HepG2 (cell line): Measurements from ENCODE around the gene NEIL1. TPM values are rescaled to one million over a fixed set of nuclear protein-coding genes. Genes with fewer than 3 reads are reported as not detected.

Source experiments
- ATAC-seq: fragments of 200-7000 bp; cut with Tn5 transposase; 3 replicates; pipeline ENCODE4 v1.9.1; 2020; ENCODE audit warnings: mild to moderate bottlenecking, moderate library complexity
- BruUV-seq: library from RNA; stranded (reverse); fragments of 400-500 nt; replicated peaks from 2 replicates; lab custom pipeline; 2021; lab: Mats Ljungman, UMichigan
- CTCF ChIA-PET: fragments of 300-600 bp; formaldehyde crosslinking; extraction: SDS; loops from one replicate; lab custom pipeline; 2021; ENCODE audit warnings: low total read pairs, inconsistent platforms, low intra/inter-chr PET ratio; lab: Yijun Ruan, JAX
- POLR2A ChIA-PET: fragments of 350-600 bp; sonication (Branson Sonifier 250); formaldehyde crosslinking; loops from one replicate; lab custom pipeline; 2020; ENCODE audit warnings: antibody characterized with exemption, inconsistent platforms; lab: Yijun Ruan, JAX
- DNase-seq: peaks from one replicate; pipeline ENCODE4 v3.0.0-alpha.2; 2015; ENCODE audit warnings: low spot score
- FAIRE-seq: peaks from 3 replicates; lab custom pipeline; 2011; peaks lifted over from hg19 to GRCh38; lab: Jason Lieb, UNC
- H2AFZ ChIP-seq: one replicate; pipeline ENCODE4 v1.6.1; 2011; ENCODE audit warnings: low read length, inconsistent platforms
- H3K27ac ChIP-seq: fragments of 300-600 bp; 3 replicates; pipeline ENCODE4 v1.8.0; 2011; ENCODE audit warnings: mixed run types, mild to moderate bottlenecking, mixed read lengths, low read length, inconsistent platforms; ENCODE audit not compliant: insufficient read depth; ENCODE audit errors: extremely low read length
- H3K27me3 ChIP-seq, 2 experiments: fragments of 200-600 bp in 1 of 2; 2 replicates in 1 of 2; 3 replicates in 1 of 2; pipeline versions ENCODE4 v1.6.0 to v1.8.0; 2011; ENCODE audit warnings: low read length in 2 of 2, mild to moderate bottlenecking in 2 of 2, moderate library complexity in 2 of 2, inconsistent platforms in 1 of 2; ENCODE audit not compliant: insufficient read depth in 2 of 2, control insufficient read depth in 1 of 2
- H3K36me3 ChIP-seq, 2 experiments: fragments of 200-600 bp in 1 of 2; replicated peaks in 1 of 2; 2 replicates in 1 of 2; 3 replicates in 1 of 2; pipeline versions ENCODE4 v1.5.1 to v1.8.0; 2011; ENCODE audit warnings: low read length in 2 of 2, inconsistent platforms in 1 of 2; ENCODE audit not compliant: insufficient read depth in 2 of 2, control insufficient read depth in 1 of 2
- H3K4me1 ChIP-seq: 2 replicates; pipeline ENCODE4 v1.5.1; 2012; ENCODE audit warnings: low read length, inconsistent platforms; ENCODE audit not compliant: insufficient read depth
- H3K4me2 ChIP-seq: 2 replicates; pipeline ENCODE4 v1.6.0; 2011; ENCODE audit warnings: low read depth, low read length, inconsistent platforms
- H3K4me3 ChIP-seq, 3 experiments: fragments of 200-600 bp in 1 of 3; sonication (generic), shearing (Covaris generic) in 1 of 3; replicated peaks in 1 of 3; 2 replicates each; pipeline ENCODE4 v1.5.1; 2011 to 2016; ENCODE audit warnings: low read length in 3 of 3, inconsistent platforms in 2 of 3, low read depth in 2 of 3, mild to moderate bottlenecking in 2 of 3, control low read depth in 1 of 3, mixed read lengths in 1 of 3; ENCODE audit not compliant: insufficient read depth in 1 of 3
- H3K79me2 ChIP-seq: one replicate; pipeline ENCODE4 v1.6.1; 2011; ENCODE audit warnings: low read length, inconsistent platforms; ENCODE audit not compliant: insufficient read depth
- H3K9ac ChIP-seq: 2 replicates; pipeline ENCODE4 v1.6.0; 2011; ENCODE audit warnings: mild to moderate bottlenecking, low read depth, low read length, inconsistent platforms; ENCODE audit not compliant: insufficient read depth
- H3K9me3 ChIP-seq: 2 replicates; pipeline ENCODE4 v1.5.1; 2012; ENCODE audit warnings: mild to moderate bottlenecking, low read length
- H4K20me1 ChIP-seq: 2 replicates; pipeline ENCODE4 v1.6.0; 2011; ENCODE audit warnings: inconsistent platforms, mild to moderate bottlenecking, low read length, moderate library complexity; ENCODE audit not compliant: insufficient read depth
- AHR ChIP-seq: IDR thresholded peaks from 2 replicates; pipeline ENCODE4 v1.6.1; 2018; ENCODE audit warnings: missing genetic modification reagents, missing compliant biosample characterization
- BRCA1 ChIP-seq: sonication (generic); formaldehyde crosslinking; IDR thresholded peaks from 2 replicates; pipeline ENCODE4 v1.4.0; 2020; ENCODE audit warnings: missing genetic modification reagents
- JUNB ChIP-seq: sonication (generic); formaldehyde crosslinking; IDR thresholded peaks from 2 replicates; pipeline ENCODE4 v1.8.0; 2022; ENCODE audit warnings: missing genetic modification reagents, mild to moderate bottlenecking, borderline replicate concordance
- MIER2 ChIP-seq: IDR thresholded peaks from 2 replicates; pipeline ENCODE4 v1.6.1; 2016; ENCODE audit warnings: missing biosample characterization, missing genetic modification reagents
- NFYC ChIP-seq: IDR thresholded peaks from 2 replicates; pipeline ENCODE4 v1.6.1; 2016; ENCODE audit warnings: missing genetic modification reagents, missing compliant biosample characterization
- TP53 ChIP-seq: sonication (generic); formaldehyde crosslinking; conservative IDR thresholded peaks from 2 replicates; pipeline ENCODE4 v1.4.0; 2020; ENCODE audit warnings: missing genetic modification reagents
- ZBTB7B ChIP-seq: sonication (generic); formaldehyde crosslinking; IDR thresholded peaks from 2 replicates; pipeline ENCODE4 v1.4.0; 2020; ENCODE audit warnings: missing genetic modification reagents
- ZNF333 ChIP-seq: sonication (generic); formaldehyde crosslinking; IDR thresholded peaks from 2 replicates; pipeline ENCODE4 v1.4.0; 2020; ENCODE audit warnings: mild to moderate bottlenecking, missing genetic modification reagents, borderline replicate concordance
- ZNF382 ChIP-seq: sonication (generic); formaldehyde crosslinking; IDR thresholded peaks from 2 replicates; pipeline ENCODE4 v1.5.0; 2020; ENCODE audit warnings: missing genetic modification reagents, mild to moderate bottlenecking, borderline replicate concordance
- ZNF709 ChIP-seq: sonication (generic); formaldehyde crosslinking; IDR thresholded peaks from 2 replicates; pipeline ENCODE4 v1.5.0; 2020; ENCODE audit warnings: mild to moderate bottlenecking, missing genetic modification reagents
- ZNF777 ChIP-seq: sonication (generic); formaldehyde crosslinking; IDR thresholded peaks from 2 replicates; pipeline ENCODE4 v1.4.0; 2020; ENCODE audit warnings: missing genetic modification reagents
- ZSCAN30 ChIP-seq: sonication (generic); formaldehyde crosslinking; IDR thresholded peaks from 2 replicates; pipeline ENCODE4 v1.5.0; 2020; ENCODE audit warnings: mild to moderate bottlenecking, missing genetic modification reagents
- WGBS: methylation state at CpG from one replicate; pipeline ENCODE4 v1.1.6; 2017; ENCODE audit warnings: low lambda C conversion rate; 5-methylcytosine and 5-hydroxymethylcytosine counted together
- in situ Hi-C: cut with HindIII; loops from 2 replicates; pipeline ENCODE4 v1.10.0; 2017; ENCODE audit warnings: low pct_unique_long_range_greater_than_20kb; ENCODE audit not compliant: extremely low pct_ligation_motif_present
- intact Hi-C: fragments of 100-400 bp; cut with micrococcal nuclease; formaldehyde crosslinking; loops from one replicate; pipeline ENCODE4 v1.10.0; 2022; ENCODE audit not compliant: unreplicated experiment
- polyA plus RNA-seq, 8 experiments: library from polyadenylated mRNA; depleted of rRNA in 3 of 8; stranded (reverse) in 7 of 8; unstranded in 1 of 8; fragments of >200 nt; fragmentation: Illumina TruSeq in 4 of 8; extraction: Trizol in 4 of 8; gene quantifications; 2 replicates each; pipeline versions ENCODE4 v1.2.1 to v1.2.3, GENCODE V29; 2011 to 2016; ENCODE audit warnings: low read depth in 4 of 8, missing spikeins in 1 of 8, mixed read lengths in 1 of 8; ENCODE audit not compliant: insufficient read depth in 1 of 8
- total RNA-seq, 5 experiments: library from RNA; depleted of rRNA; stranded (reverse); fragments of >200 nt; fragmentation: Illumina TruSeq; extraction: Trizol; gene quantifications; 2 replicates each; pipeline ENCODE4 v1.2.3, GENCODE V29; 2016; ENCODE audit warnings: low read depth in 1 of 5
- TF ChIP-seq, protein P1 (sequence below): sonication (generic); formaldehyde crosslinking; IDR thresholded peaks from 2 replicates; pipeline ENCODE4 v1.9.0; 2021; ENCODE audit warnings: missing genetic modification reagents, borderline replicate concordance
- TF ChIP-seq, protein P2 (sequence below): sonication (generic); formaldehyde crosslinking; IDR thresholded peaks from 2 replicates; pipeline ENCODE4 v1.4.0; 2020; ENCODE audit warnings: missing genetic modification reagents
- TF ChIP-seq, protein P3 (sequence below): sonication (generic); formaldehyde crosslinking; IDR thresholded peaks from 2 replicates; pipeline ENCODE4 v1.4.0; 2020; ENCODE audit warnings: mild to moderate bottlenecking, missing genetic modification reagents
- TF ChIP-seq, protein P4 (sequence below): sonication (generic); formaldehyde crosslinking; IDR thresholded peaks from 2 replicates; pipeline ENCODE4 v1.4.0; 2020; ENCODE audit warnings: missing genetic modification reagents

The NEIL1 gene
- total and polyA plus RNA-seq, 2 of the 13 experiments (the other 11 are each of a cell fraction or from before 2014, with no cell fraction given), result 10.4 to 15.5 TPM

GRCh38 chr15:75335705-75336355, 11.0 kb upstream of the NEIL1 start, which contains the start of gene COMMD4:
COMMD4 (plus strand) TSS chr15:75336063; CDS start chr15:75336090, 27 bp downstream.
- peaks cover 8% of the 10 kb centered on the region for H3K79me2 ChIP-seq
- H3K27ac ChIP-seq, result peak within 1 kb of the TSS; percentile 78
- H3K27me3 ChIP-seq, result no peaks in the 10 kb centered on the region
- H3K4me2 ChIP-seq, result peak within 1 kb of the TSS; percentile 99
- peak; percentile 85 for ATAC-seq
- peaks cover 0 to 3% of the 10 kb centered on the region in 2 experiments; a peak in 2 of 5 replicates for H3K36me3 ChIP-seq
- FAIRE-seq, result peak; percentile 80
- H3K4me1 ChIP-seq, result peaks cover 22% of the 10 kb centered on the region
- WGBS, result 2% methylated on average over 25 of the region's 42 CpGs
- in situ Hi-C loops, result no loop called here
- intact Hi-C loops, result no loop called here
- no TSS peak for BruUV-seq
- H3K4me3 ChIP-seq, result peak within 1 kb of the TSS; percentile 73 to 83 (median 81)
- H3K9ac ChIP-seq, result peak within 1 kb of the TSS; percentile 85
- peak; percentile 91 for DNase-seq
- ChIA-PET POLR2A (interaction anchor here (1.3 to 2.0 kb wide), 3 partner anchors 11 to 304 kb away, joined by 6 to 10 read pairs (median 8); partner anchors contain the start of genes IMP3, MAN2C1 and NEIL1), CTCF (no interaction called here)
- peak within 1 kb of the TSS; percentile 76 for H2AFZ ChIP-seq
- H3K9me3 ChIP-seq, result no peaks in the 10 kb centered on the region
- H4K20me1 ChIP-seq, result no peaks in the 10 kb centered on the region
- 0 out of 2 replicates have a peak, but pooled peaks have one; percentile 41 for TF ChIP-seq ZNF777 (CRISPR knock-in tag)
- no peak for TF ChIP-seq JUNB (CRISPR knock-in tag)
- TF ChIP-seq, protein P1, sequence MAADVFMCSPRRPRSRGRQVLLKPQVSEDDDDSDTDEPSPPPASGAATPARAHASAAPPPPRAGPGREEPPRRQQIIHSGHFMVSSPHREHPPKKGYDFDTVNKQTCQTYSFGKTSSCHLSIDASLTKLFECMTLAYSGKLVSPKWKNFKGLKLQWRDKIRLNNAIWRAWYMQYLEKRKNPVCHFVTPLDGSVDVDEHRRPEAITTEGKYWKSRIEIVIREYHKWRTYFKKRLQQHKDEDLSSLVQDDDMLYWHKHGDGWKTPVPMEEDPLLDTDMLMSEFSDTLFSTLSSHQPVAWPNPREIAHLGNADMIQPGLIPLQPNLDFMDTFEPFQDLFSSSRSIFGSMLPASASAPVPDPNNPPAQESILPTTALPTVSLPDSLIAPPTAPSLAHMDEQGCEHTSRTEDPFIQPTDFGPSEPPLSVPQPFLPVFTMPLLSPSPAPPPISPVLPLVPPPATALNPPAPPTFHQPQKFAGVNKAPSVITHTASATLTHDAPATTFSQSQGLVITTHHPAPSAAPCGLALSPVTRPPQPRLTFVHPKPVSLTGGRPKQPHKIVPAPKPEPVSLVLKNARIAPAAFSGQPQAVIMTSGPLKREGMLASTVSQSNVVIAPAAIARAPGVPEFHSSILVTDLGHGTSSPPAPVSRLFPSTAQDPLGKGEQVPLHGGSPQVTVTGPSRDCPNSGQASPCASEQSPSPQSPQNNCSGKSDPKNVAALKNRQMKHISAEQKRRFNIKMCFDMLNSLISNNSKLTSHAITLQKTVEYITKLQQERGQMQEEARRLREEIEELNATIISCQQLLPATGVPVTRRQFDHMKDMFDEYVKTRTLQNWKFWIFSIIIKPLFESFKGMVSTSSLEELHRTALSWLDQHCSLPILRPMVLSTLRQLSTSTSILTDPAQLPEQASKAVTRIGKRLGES (CRISPR knock-in tag), result no peak
- TF ChIP-seq ZNF333 (CRISPR knock-in tag), result no peak
- TF ChIP-seq, protein P2, sequence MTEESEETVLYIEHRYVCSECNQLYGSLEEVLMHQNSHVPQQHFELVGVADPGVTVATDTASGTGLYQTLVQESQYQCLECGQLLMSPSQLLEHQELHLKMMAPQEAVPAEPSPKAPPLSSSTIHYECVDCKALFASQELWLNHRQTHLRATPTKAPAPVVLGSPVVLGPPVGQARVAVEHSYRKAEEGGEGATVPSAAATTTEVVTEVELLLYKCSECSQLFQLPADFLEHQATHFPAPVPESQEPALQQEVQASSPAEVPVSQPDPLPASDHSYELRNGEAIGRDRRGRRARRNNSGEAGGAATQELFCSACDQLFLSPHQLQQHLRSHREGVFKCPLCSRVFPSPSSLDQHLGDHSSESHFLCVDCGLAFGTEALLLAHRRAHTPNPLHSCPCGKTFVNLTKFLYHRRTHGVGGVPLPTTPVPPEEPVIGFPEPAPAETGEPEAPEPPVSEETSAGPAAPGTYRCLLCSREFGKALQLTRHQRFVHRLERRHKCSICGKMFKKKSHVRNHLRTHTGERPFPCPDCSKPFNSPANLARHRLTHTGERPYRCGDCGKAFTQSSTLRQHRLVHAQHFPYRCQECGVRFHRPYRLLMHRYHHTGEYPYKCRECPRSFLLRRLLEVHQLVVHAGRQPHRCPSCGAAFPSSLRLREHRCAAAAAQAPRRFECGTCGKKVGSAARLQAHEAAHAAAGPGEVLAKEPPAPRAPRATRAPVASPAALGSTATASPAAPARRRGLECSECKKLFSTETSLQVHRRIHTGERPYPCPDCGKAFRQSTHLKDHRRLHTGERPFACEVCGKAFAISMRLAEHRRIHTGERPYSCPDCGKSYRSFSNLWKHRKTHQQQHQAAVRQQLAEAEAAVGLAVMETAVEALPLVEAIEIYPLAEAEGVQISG (CRISPR knock-in tag), result peak; percentile 89
- TF ChIP-seq, protein P3, sequence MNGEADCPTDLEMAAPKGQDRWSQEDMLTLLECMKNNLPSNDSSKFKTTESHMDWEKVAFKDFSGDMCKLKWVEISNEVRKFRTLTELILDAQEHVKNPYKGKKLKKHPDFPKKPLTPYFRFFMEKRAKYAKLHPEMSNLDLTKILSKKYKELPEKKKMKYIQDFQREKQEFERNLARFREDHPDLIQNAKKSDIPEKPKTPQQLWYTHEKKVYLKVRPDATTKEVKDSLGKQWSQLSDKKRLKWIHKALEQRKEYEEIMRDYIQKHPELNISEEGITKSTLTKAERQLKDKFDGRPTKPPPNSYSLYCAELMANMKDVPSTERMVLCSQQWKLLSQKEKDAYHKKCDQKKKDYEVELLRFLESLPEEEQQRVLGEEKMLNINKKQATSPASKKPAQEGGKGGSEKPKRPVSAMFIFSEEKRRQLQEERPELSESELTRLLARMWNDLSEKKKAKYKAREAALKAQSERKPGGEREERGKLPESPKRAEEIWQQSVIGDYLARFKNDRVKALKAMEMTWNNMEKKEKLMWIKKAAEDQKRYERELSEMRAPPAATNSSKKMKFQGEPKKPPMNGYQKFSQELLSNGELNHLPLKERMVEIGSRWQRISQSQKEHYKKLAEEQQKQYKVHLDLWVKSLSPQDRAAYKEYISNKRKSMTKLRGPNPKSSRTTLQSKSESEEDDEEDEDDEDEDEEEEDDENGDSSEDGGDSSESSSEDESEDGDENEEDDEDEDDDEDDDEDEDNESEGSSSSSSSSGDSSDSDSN (CRISPR knock-in tag), result peak; percentile 69
- TF ChIP-seq ZNF382, result no peak
- TF ChIP-seq, protein P4, sequence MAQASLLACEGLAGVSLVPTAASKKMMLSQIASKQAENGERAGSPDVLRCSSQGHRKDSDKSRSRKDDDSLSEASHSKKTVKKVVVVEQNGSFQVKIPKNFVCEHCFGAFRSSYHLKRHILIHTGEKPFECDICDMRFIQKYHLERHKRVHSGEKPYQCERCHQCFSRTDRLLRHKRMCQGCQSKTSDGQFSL (CRISPR knock-in tag), result peak; percentile 55; the same call in 1 of the 2 replicates
- TF ChIP-seq ZNF709 (CRISPR knock-in tag), result peak; percentile 81; the same call in 1 of the 2 replicates
- peak; percentile 90 for TF ChIP-seq ZBTB7B (CRISPR knock-in tag)
- no peak for TF ChIP-seq TP53 (CRISPR knock-in tag)
- peak; percentile 51; the same call in 1 of the 2 replicates for TF ChIP-seq MIER2 (CRISPR knock-in tag)
- TF ChIP-seq NFYC (CRISPR knock-in tag), result no peak
- no peak; the same call in 1 of the 2 replicates for TF ChIP-seq BRCA1 (CRISPR knock-in tag)
- TF ChIP-seq AHR (CRISPR knock-in tag), result peak; percentile 30; the same call in 1 of the 2 replicates
- no peak for TF ChIP-seq ZSCAN30 (CRISPR knock-in tag)
